ENCODE data around the gene VWA5A. TPM values are rescaled to one million over a fixed set of nuclear protein-coding genes. Genes with fewer than 3 reads are reported as not detected.
"Not testable (repeated sequence)": the region's sequence is repeated elsewhere in the genome, so short reads cannot be mapped to it uniquely, and the experiment has no call there.

Gene VWA5A
- total RNA-seq, 6 experiments from 2014 or later = 3.5 to 9.0 (median 5.8) TPM

- DNase-seq = no peak
- intact Hi-C loops (cut with DNase I) = no loop called here
- no peak for ATAC-seq
- 63% methylated on average over 2 of the region's 2 CpGs for WGBS (ENCODE audit: insufficient coverage, low coverage, low lambda C conversion rate, missing lambda C conversion rate)
- peaks cover 0 to 29% (median 8%) of the 10 kb centered on the region in 4 donors for H3K36me3 ChIP-seq
- no peaks in the 10 kb centered on the region for H3K9me3 ChIP-seq
- H3K4me3 ChIP-seq = no peak overlapping the region
- TF ChIP-seq CTCF (IDR thresholded peaks at IDR 0.05) = no peak
- TF ChIP-seq POLR2A (IDR thresholded peaks at IDR 0.05) = no peak
- no peaks in the 10 kb centered on the region for H3K4me1 ChIP-seq
- no peak overlapping the region for H3K27ac ChIP-seq
- no peaks in the 10 kb centered on the region for H3K27me3 ChIP-seq
Observed at GRCh38 chr11:124123622-124124021, 8.4 kb downstream of the VWA5A start.

GRCh38 chr11:124127134-124127533 is 11.9 kb downstream of the VWA5A start:
- H3K27me3 ChIP-seq; DNase-seq; H3K4me3 ChIP-seq; ATAC-seq; H3K9me3 ChIP-seq; H3K27ac ChIP-seq; H3K4me1 ChIP-seq; intact Hi-C loops (cut with DNase I): not testable (repeated sequence)
- H3K36me3 ChIP-seq = peaks cover 0 to 13% (median 4%) of the 10 kb centered on the region in 4 donors
- WGBS (ENCODE audit: insufficient coverage, low coverage, low lambda C conversion rate, missing lambda C conversion rate) = 60% methylated on average over 1 of the region's 1 CpG

GRCh38 chr11:124143034-124143433 is 27.8 kb downstream of the VWA5A start:
- Histone ChIP-seq H3K4me1 (no peaks in the 10 kb centered on the region), H3K9me3 (no peaks in the 10 kb centered on the region), H3K27me3 (no peaks in the 10 kb centered on the region), H3K36me3 (peaks cover 0 to 4% (median 0%) of the 10 kb centered on the region in 4 donors), H3K4me3 (no peak overlapping the region), H3K27ac (no peak overlapping the region)
- WGBS (ENCODE audit: insufficient coverage, low coverage, low lambda C conversion rate, missing lambda C conversion rate) = 96% methylated on average over 2 of the region's 2 CpGs
- DNase-seq = no peak
- ATAC-seq = no peak
- intact Hi-C loops (cut with DNase I) = no loop called here
- no peak for TF ChIP-seq POLR2A (IDR thresholded peaks at IDR 0.05)
- TF ChIP-seq CTCF (IDR thresholded peaks at IDR 0.05) = no peak

- TF ChIP-seq POLR2A (IDR thresholded peaks at IDR 0.05) (no peak), CTCF (IDR thresholded peaks at IDR 0.05) (no peak)
- intact Hi-C loops (cut with DNase I) = no loop called here
- no peaks in the 10 kb centered on the region for H3K36me3 ChIP-seq
Observed at GRCh38 chr11:124147951-124148350, 32.7 kb downstream of the VWA5A start.

GRCh38 chr11:124150684-124151083 is 35.4 kb downstream of the VWA5A start:
- DNase-seq (no peak), ATAC-seq (no peak)
- intact Hi-C loops (cut with DNase I) = no loop called here
- Histone ChIP-seq H3K36me3 (no peaks in the 10 kb centered on the region), H3K27ac (no peak overlapping the region), H3K4me3 (no peak overlapping the region), H3K9me3 (no peaks in the 10 kb centered on the region), H3K27me3 (peaks cover 0 to 4% of the 10 kb centered on the region in 2 donors), H3K4me1 (no peaks in the 10 kb centered on the region)
- no peak for TF ChIP-seq POLR2A (IDR thresholded peaks at IDR 0.05)
- no peak for TF ChIP-seq CTCF (IDR thresholded peaks at IDR 0.05)
- 50% methylated on average over 4 of the region's 5 CpGs for WGBS (ENCODE audit: insufficient coverage, low coverage, low lambda C conversion rate, missing lambda C conversion rate)

More at GRCh38 chr11:124147951-124148350, 32.7 kb downstream of the VWA5A start:
- Histone ChIP-seq H3K27me3 (peaks cover 0 to 4% of the 10 kb centered on the region in 2 donors), H3K4me3 (no peak overlapping the region), H3K4me1 (no peaks in the 10 kb centered on the region), H3K27ac (no peak overlapping the region), H3K9me3 (no peaks in the 10 kb centered on the region)
- no peak for DNase-seq
- WGBS (ENCODE audit: insufficient coverage, low coverage, low lambda C conversion rate, missing lambda C conversion rate) = 80% methylated on average over 2 of the region's 2 CpGs
- ATAC-seq = no peak
